Activated CD8-positive, alpha-beta memory T cell treated with anti-CD3 and anti-CD28 coated beads, Interleukin-2, amount 50 U/mL, for 48 hours (primary cell): Measurements from ENCODE around the gene KYNU.
"Not testable (repeated sequence)": the region's sequence is repeated elsewhere in the genome, so short reads cannot be mapped to it uniquely, and the experiment has no call there.

ENCODE experiments used
- DNase-seq: peaks from one replicate; pipeline ENCODE4 v3.0.0-alpha.2; 2020

KYNU gene

GRCh38 chr2:143034292-143035074, 157.0 kb downstream of the KYNU start:
- no peak for DNase-seq

GRCh38 chr2:143051465-143051864, 174.0 kb downstream of the KYNU start:
- DNase-seq = no peak

- DNase-seq = not testable (repeated sequence)
These were observed 176.0 kb downstream of the KYNU start for GRCh38 chr2:143053437-143053836.

GRCh38 chr2:143056550-143056949, 179.1 kb downstream of the KYNU start:
- no peak for DNase-seq

- no peak for DNase-seq
These were observed 181.4 kb downstream of the KYNU start for GRCh38 chr2:143058851-143059250.

- no peak for DNase-seq
These were observed 186.2 kb downstream of the KYNU start for GRCh38 chr2:143063612-143064200.

- DNase-seq = no peak
These were observed 190.6 kb downstream of the KYNU start for GRCh38 chr2:143068094-143068493.

GRCh38 chr2:143068509-143068908, 191.0 kb downstream of the KYNU start:
- DNase-seq = no peak

- no peak for DNase-seq
These were observed 193.2 kb downstream of the KYNU start for GRCh38 chr2:143070704-143071103.

- DNase-seq = no peak
These were observed 193.9 kb downstream of the KYNU start for GRCh38 chr2:143071185-143071876.

GRCh38 chr2:143074913-143075312, 197.4 kb downstream of the KYNU start:
- DNase-seq = not testable (repeated sequence)

GRCh38 chr2:143075711-143076110, 198.2 kb downstream of the KYNU start:
- no peak for DNase-seq

GRCh38 chr2:143078104-143078503, 200.6 kb downstream of the KYNU start:
- DNase-seq = no peak

GRCh38 chr2:143081616-143082015, 204.2 kb downstream of the KYNU start:
- DNase-seq = no peak

GRCh38 chr2:143083636-143084035, 206.2 kb downstream of the KYNU start:
- DNase-seq = no peak

- DNase-seq = no peak
These were observed 207.0 kb downstream of the KYNU start for GRCh38 chr2:143084462-143084861.

- DNase-seq = no peak
These were observed 207.8 kb downstream of the KYNU start for GRCh38 chr2:143085125-143085784.

- no peak for DNase-seq
These were observed 209.6 kb downstream of the KYNU start for GRCh38 chr2:143087033-143087432.

- no peak for DNase-seq
These were observed 210.9 kb downstream of the KYNU start for GRCh38 chr2:143088388-143088787.

- not testable (repeated sequence) for DNase-seq
These were observed 212.1 kb downstream of the KYNU start for GRCh38 chr2:143089520-143089919.
